SK-N-SH (cell line): Measurements from ENCODE around the gene HDAC7. TPM values are rescaled to one million over a fixed set of nuclear protein-coding genes. Genes with fewer than 3 reads are reported as not detected.

Experiments
- CTCF ChIA-PET: fragments of 300-600, 350-600 bp; formaldehyde crosslinking; extraction: SDS; loops from one replicate; lab custom pipeline; 2021; lab: Yijun Ruan, JAX
- POLR2A ChIA-PET: fragments of 350-600 bp; sonication (Branson Sonifier 250); formaldehyde crosslinking; extraction: SDS; loops from one replicate; lab custom pipeline; 2020; ENCODE audit warnings: antibody characterized with exemption, inconsistent platforms; lab: Yijun Ruan, JAX
- DNase-seq: peaks from one replicate; pipeline ENCODE4 v3.0.0; 2012
- H2AFZ ChIP-seq: fragments of 200-600 bp; sonication (generic); 2 replicates; pipeline ENCODE4 v1.8.1; 2016; ENCODE audit warnings: antibody characterized with exemption, mild to moderate bottlenecking, low read depth
- H3F3A ChIP-seq: fragments of 200-600 bp; sonication (generic); replicated peaks from 2 replicates; pipeline ENCODE3; 2016; ENCODE audit warnings: antibody characterized with exemption, mild to moderate bottlenecking; ENCODE audit not compliant: insufficient read depth
- H3K27ac ChIP-seq, 2 experiments: fragments of 200-500 bp in 1 of 2; fragments of 200-600 bp in 1 of 2; sonication (Bioruptor generic) in 1 of 2; sonication (generic), shearing (Covaris generic) in 1 of 2; 2 replicates each; pipeline versions ENCODE4 v1.5.1 to v1.6.1; 2014 to 2016; ENCODE audit warnings: low read depth in 2 of 2, inconsistent platforms in 1 of 2, low read length in 1 of 2, mild to moderate bottlenecking in 1 of 2, mixed read lengths in 1 of 2
- H3K27me3 ChIP-seq: fragments of 200-600 bp; sonication (generic), shearing (Covaris generic); 2 replicates; pipeline ENCODE4 v1.6.1; 2016; ENCODE audit warnings: mixed run types; ENCODE audit not compliant: insufficient read depth
- H3K36me3 ChIP-seq, 2 experiments: fragments of 200-500 bp in 1 of 2; fragments of 200-600 bp in 1 of 2; sonication (Bioruptor generic) in 1 of 2; sonication (generic) in 1 of 2; replicated peaks in 1 of 2; 2 replicates each; pipeline versions ENCODE3 to v1.5.1; 2014 to 2016; ENCODE audit warnings: low read length in 1 of 2, mild to moderate bottlenecking in 1 of 2; ENCODE audit not compliant: insufficient read depth in 2 of 2, control insufficient read depth in 1 of 2
- H3K4me1 ChIP-seq, 2 experiments: fragments of 200-500 bp in 1 of 2; fragments of 200-600 bp in 1 of 2; sonication (Bioruptor generic) in 1 of 2; sonication (generic), shearing (Covaris generic) in 1 of 2; 2 replicates each; pipeline versions ENCODE4 v1.5.1 to v1.6.1; 2014 to 2016; ENCODE audit warnings: low read depth in 1 of 2, low read length in 1 of 2, mixed run types in 1 of 2; ENCODE audit not compliant: insufficient read depth in 2 of 2, control insufficient read depth in 1 of 2
- H3K4me2 ChIP-seq: fragments of 200-600 bp; sonication (generic), shearing (Covaris generic); 2 replicates; pipeline ENCODE4 v1.6.1; 2017; ENCODE audit warnings: mixed run types
- H3K4me3 ChIP-seq, 2 experiments: fragments of 200-500 bp in 1 of 2; fragments of 200-600 bp in 1 of 2; sonication (Bioruptor generic) in 1 of 2; sonication (generic), shearing (Covaris generic) in 1 of 2; 2 replicates each; pipeline versions ENCODE4 v1.5.1 to v1.8.1; 2014 to 2016; ENCODE audit warnings: low read depth in 2 of 2, inconsistent platforms in 1 of 2, low read length in 1 of 2, mild to moderate bottlenecking in 1 of 2, mixed read lengths in 1 of 2, moderate library complexity in 1 of 2
- H3K79me2 ChIP-seq: fragments of 200-600 bp; sonication (generic); 2 replicates; pipeline ENCODE4 v1.8.1; 2017; ENCODE audit warnings: mild to moderate bottlenecking; ENCODE audit not compliant: insufficient read depth
- H3K9ac ChIP-seq: fragments of 200-600 bp; sonication (generic); 2 replicates; pipeline ENCODE4 v1.6.1; 2017; ENCODE audit warnings: mixed run types
- H3K9me2 ChIP-seq: fragments of 200-600 bp; sonication (generic); 2 replicates; pipeline ENCODE4 v1.6.1; 2017; ENCODE audit warnings: mixed run types
- H3K9me3 ChIP-seq: fragments of 200-600 bp; sonication (generic); 2 replicates; pipeline ENCODE4 v1.6.1; 2017; ENCODE audit warnings: mixed run types, mild to moderate bottlenecking, moderate library complexity
- H4K20me1 ChIP-seq: fragments of 200-600 bp; sonication (generic); 2 replicates; pipeline ENCODE4 v1.6.1; 2017; ENCODE audit warnings: mild to moderate bottlenecking, mixed run types; ENCODE audit not compliant: insufficient read depth
- CHD2 ChIP-seq: fragments of 150-350 bp; IDR thresholded peaks from 2 replicates; pipeline ENCODE4 v1.6.1; 2018; ENCODE audit warnings: low read length; ENCODE audit not compliant: partially characterized antibody
- EZH2phosphoT487 ChIP-seq: fragments of 200-600 bp; sonication (generic); IDR thresholded peaks from 2 replicates; pipeline ENCODE4 v1.6.1; 2017; ENCODE audit warnings: low read depth, mixed run types, mild to moderate bottlenecking, antibody characterized with exemption, moderate library complexity, borderline replicate concordance
- FOXJ3 ChIP-seq: sonication (generic); formaldehyde crosslinking; IDR thresholded peaks from 2 replicates; pipeline ENCODE4 v1.5.1; 2020; ENCODE audit warnings: mild to moderate bottlenecking, missing genetic modification reagents
- IRF3 ChIP-seq: fragments of 150-350 bp; IDR thresholded peaks from 2 replicates; pipeline ENCODE4 v1.6.1; 2016; ENCODE audit warnings: mild to moderate bottlenecking, low read depth, low read length
- MXI1 ChIP-seq: IDR thresholded peaks from 2 replicates; pipeline ENCODE4 v1.6.1; 2012; ENCODE audit warnings: mild to moderate bottlenecking, low read depth, low read length, improper control_type of control experiment
- PBX3 ChIP-seq: IDR thresholded peaks from 2 replicates; pipeline ENCODE4; 2012
- RAD21 ChIP-seq: IDR thresholded peaks from 2 replicates; pipeline ENCODE4 v1.6.1; 2012; ENCODE audit warnings: mild to moderate bottlenecking, low read length
- RCOR1 ChIP-seq: fragments of 150-350 bp; IDR thresholded peaks from 2 replicates; pipeline ENCODE4 v1.6.1; 2017; ENCODE audit warnings: antibody characterized with exemption, low read length
- RXRA ChIP-seq: IDR thresholded peaks from 2 replicates; pipeline ENCODE4 v1.4.0; 2012; ENCODE audit warnings: low read depth, mild to moderate bottlenecking, borderline replicate concordance
- SMC3 ChIP-seq: IDR thresholded peaks from 2 replicates; pipeline ENCODE4 v1.6.1; 2012; ENCODE audit warnings: low read depth, low read length, improper control_type of control experiment
- TAF1 ChIP-seq: IDR thresholded peaks from 2 replicates; pipeline ENCODE4 v1.6.1; 2012; ENCODE audit warnings: low read depth, mild to moderate bottlenecking, low read length, moderate library complexity, borderline replicate concordance
- TCF12 ChIP-seq: IDR thresholded peaks from 2 replicates; pipeline ENCODE4 v1.4.0; 2012
- WGBS: methylation state at CpG from one replicate; pipeline ENCODE4 v1.1.6; 2017; ENCODE audit warnings: low lambda C conversion rate; 5-methylcytosine and 5-hydroxymethylcytosine counted together
- polyA plus RNA-seq, 3 experiments: library from polyadenylated mRNA; depleted of rRNA; stranded (reverse); fragments of >200 nt; gene quantifications; 2 replicates each; pipeline ENCODE4 v1.2.3, GENCODE V29; 2012
- TF ChIP-seq, protein P1 (sequence below): fragments of 200-600 bp; sonication (generic); IDR thresholded peaks from 2 replicates; pipeline ENCODE4 v1.6.1; 2017; ENCODE audit warnings: antibody characterized with exemption, mild to moderate bottlenecking, moderate library complexity
- TF ChIP-seq, protein P2 (sequence below): IDR thresholded peaks from 2 replicates; pipeline ENCODE4 v1.4.0; 2012; ENCODE audit warnings: low read depth, borderline replicate concordance
- TF ChIP-seq, protein P3 (sequence below): fragments of 150-350 bp; IDR thresholded peaks from 2 replicates; pipeline ENCODE4 v1.6.1; 2017; ENCODE audit warnings: antibody characterized with exemption, low read length, low read depth, borderline replicate concordance

The HDAC7 gene
- polyA plus RNA-seq, 1 of the 3 experiments (the other 2 are of a cell fraction): 51.0 TPM

- no peak for TF ChIP-seq EZH2phosphoT487
- TF ChIP-seq TCF12: no peak
- TF ChIP-seq, protein P1, sequence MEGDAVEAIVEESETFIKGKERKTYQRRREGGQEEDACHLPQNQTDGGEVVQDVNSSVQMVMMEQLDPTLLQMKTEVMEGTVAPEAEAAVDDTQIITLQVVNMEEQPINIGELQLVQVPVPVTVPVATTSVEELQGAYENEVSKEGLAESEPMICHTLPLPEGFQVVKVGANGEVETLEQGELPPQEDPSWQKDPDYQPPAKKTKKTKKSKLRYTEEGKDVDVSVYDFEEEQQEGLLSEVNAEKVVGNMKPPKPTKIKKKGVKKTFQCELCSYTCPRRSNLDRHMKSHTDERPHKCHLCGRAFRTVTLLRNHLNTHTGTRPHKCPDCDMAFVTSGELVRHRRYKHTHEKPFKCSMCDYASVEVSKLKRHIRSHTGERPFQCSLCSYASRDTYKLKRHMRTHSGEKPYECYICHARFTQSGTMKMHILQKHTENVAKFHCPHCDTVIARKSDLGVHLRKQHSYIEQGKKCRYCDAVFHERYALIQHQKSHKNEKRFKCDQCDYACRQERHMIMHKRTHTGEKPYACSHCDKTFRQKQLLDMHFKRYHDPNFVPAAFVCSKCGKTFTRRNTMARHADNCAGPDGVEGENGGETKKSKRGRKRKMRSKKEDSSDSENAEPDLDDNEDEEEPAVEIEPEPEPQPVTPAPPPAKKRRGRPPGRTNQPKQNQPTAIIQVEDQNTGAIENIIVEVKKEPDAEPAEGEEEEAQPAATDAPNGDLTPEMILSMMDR: no peak
- TF ChIP-seq RAD21: no peak
- TF ChIP-seq, protein P2, sequence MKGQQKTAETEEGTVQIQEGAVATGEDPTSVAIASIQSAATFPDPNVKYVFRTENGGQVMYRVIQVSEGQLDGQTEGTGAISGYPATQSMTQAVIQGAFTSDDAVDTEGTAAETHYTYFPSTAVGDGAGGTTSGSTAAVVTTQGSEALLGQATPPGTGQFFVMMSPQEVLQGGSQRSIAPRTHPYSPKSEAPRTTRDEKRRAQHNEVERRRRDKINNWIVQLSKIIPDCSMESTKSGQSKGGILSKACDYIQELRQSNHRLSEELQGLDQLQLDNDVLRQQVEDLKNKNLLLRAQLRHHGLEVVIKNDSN: no peak
- no peak for TF ChIP-seq RXRA
Measured at GRCh38 chr12:47805417-47805816, 14.3 kb downstream of the HDAC7 start (continued).

GRCh38 chr12:47804171-47804570 lies 15.5 kb downstream of the HDAC7 start:
- H3F3A ChIP-seq: no peaks in the 10 kb centered on the region
- no peaks in the 10 kb centered on the region for H3K27me3 ChIP-seq
- peaks cover 20 to 29% of the 10 kb centered on the region in 2 experiments for H3K36me3 ChIP-seq
- no peak for DNase-seq
- H3K27ac ChIP-seq: no peak overlapping the region; a peak in 1 of 4 replicates
- no peak overlapping the region for H3K9ac ChIP-seq
- no peaks in the 10 kb centered on the region for H3K9me3 ChIP-seq
- ChIA-PET CTCF (interaction anchor here (1.3 to 15.5 kb wide), 4 partner anchors 14 to 62 kb away, joined by 5 to 247 read pairs (median 6); partner anchors contain the start of gene SLC48A1), POLR2A (no interaction called here)
- no peaks in the 10 kb centered on the region for H3K9me2 ChIP-seq
- no peak overlapping the region for H3K4me3 ChIP-seq
- peaks cover 37 to 59% of the 10 kb centered on the region in 2 experiments; a peak in 3 of 4 replicates for H3K4me1 ChIP-seq
- H3K79me2 ChIP-seq: peaks cover 100% of the 10 kb centered on the region
- TF ChIP-seq FOXJ3 (CRISPR knock-in tag) (no peak), EZH2phosphoT487 (no peak), MXI1 (no peak), TCF12 (no peak), PBX3 (no peak), IRF3 (no peak), CHD2 (no peak), RCOR1 (no peak), RXRA (no peak), TAF1 (no peak), RAD21 (no peak), SMC3 (no peak)
- TF ChIP-seq, protein P2: no peak
- TF ChIP-seq, protein P1: no peak
- TF ChIP-seq, protein P3, sequence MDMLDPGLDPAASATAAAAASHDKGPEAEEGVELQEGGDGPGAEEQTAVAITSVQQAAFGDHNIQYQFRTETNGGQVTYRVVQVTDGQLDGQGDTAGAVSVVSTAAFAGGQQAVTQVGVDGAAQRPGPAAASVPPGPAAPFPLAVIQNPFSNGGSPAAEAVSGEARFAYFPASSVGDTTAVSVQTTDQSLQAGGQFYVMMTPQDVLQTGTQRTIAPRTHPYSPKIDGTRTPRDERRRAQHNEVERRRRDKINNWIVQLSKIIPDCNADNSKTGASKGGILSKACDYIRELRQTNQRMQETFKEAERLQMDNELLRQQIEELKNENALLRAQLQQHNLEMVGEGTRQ: no peak
- WGBS: 99% methylated on average over 8 of the region's 8 CpGs
- H3K4me2 ChIP-seq: no peak overlapping the region
- peaks cover 100% of the 10 kb centered on the region for H4K20me1 ChIP-seq
- no peak overlapping the region for H2AFZ ChIP-seq
